GM21526 (cell line): ENCODE measurements around the gene GCAT.

Experiments
- ATAC-seq: cut with Tn5 transposase; IDR thresholded peaks from one replicate; pipeline ENCODE4 v1.9.1; 2021; ENCODE audit warnings: moderate library complexity; ENCODE audit not compliant: unreplicated experiment, low FRiP score

Gene GCAT

DNA sequence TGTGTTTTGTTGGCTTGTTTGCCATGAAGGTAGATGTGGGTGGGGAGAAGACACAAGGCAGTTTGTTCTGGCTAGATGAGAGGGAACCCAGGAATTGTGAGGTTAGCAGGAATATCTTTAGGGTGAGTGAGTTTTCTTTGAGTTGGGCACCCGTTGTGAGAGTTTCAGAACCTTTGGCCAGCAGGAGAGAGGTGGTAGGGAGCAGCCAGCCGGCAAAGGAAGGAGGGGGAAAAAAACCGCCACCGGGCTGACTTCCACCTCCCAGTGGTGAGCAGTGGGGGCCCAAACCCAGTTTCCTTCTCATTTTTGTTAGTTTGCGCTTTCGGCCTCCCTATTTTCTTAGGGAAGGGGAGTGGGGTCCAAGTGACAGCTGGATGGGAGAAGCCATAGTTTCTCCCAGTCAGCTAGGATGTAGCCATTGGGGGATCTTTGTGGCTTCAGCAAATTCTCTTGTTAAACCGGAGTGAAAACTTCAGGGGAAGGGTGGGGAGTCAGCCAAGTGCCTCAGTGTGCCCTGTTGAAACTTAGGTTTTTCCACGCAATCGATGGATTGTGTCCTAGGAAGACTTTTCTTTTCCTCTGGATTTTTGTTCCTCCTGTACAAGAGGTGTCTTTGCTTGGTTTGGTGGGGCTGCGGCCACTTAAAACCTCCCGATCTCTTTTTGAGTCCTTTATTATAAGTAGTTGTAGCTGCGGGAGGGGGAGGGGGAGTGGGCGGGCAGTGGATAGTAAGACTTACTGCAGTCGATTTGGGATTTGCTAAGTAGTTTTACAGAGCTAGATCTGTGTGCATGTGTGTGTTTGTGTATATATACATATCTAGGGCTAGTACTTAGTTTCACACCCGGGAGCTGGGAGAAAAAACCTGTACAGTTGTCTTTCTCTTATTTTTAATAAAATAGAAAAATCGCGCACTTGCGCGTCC, 1.1 kb upstream of the GCAT start:
- ATAC-seq, result no peak

DNA sequence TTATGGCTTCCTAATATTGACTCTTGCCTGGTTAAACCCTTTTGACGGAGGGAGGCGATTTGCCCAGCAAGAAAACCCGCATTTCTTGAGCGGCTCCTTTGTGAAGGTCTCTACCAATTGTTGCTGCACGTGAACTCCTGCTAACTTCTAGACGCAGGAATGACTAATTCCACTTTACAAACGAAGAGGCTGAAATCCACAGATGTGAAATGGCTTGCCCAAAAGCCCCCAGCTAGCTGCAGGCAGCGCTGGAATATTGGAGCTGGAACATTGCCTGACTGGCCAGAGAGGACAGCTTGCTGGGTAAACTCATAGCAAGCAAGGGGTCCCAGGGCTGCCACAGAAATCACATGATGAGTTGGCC, 542 bp downstream of the GCAT start:
- no peak for ATAC-seq

DNA sequence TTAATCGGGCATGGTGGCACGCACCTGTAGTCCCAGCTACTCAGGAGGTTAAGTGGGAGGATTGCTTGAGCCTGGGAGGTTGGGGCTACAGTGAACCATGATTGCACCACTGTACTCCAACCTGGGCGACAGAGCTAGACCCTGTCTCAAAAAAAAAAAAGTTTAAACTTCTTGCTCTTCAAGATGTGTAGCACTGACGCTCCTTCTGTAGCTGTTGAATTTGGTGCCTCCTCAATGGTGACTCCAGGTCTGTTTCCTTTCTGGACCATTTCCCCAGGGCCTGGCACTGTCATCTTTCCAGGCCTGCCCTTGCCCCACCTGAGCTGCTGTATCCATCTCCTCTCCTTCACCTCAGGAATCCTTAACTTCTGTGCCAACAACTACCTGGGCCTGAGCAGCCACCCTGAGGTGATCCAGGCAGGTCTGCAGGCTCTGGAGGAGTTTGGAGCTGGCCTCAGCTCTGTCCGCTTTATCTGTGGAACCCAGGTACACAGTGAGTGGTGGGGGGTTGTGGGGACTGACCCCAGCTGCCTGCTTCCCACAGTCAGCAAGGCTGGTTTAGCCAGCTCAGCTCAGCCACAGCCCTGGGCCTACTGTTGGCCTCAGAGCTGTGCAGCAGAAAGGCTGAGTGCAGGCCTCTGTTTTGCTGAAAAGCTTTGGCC, 2.1 kb downstream of the GCAT start:
- ATAC-seq, result no peak

DNA sequence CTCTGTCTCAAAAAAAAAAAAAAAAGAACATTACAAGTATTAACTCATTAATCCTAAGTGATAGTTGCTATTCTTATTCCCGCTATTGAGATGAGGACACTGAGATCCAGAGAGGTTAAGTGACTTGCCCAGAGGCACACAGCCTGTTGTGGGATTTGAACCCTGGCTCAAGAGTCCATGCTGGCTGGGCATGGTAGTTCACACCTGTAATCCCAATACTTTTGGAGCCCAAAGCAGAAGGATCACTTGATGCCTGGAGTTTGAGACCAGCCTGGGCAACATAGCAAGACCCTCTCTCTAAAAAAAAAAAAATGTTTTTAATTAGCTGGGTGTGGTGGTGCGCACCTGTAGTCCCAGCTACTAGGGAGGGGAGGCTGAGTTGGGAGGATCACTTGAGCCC, 4.1 kb downstream of the GCAT start:
- no peak for ATAC-seq

DNA sequence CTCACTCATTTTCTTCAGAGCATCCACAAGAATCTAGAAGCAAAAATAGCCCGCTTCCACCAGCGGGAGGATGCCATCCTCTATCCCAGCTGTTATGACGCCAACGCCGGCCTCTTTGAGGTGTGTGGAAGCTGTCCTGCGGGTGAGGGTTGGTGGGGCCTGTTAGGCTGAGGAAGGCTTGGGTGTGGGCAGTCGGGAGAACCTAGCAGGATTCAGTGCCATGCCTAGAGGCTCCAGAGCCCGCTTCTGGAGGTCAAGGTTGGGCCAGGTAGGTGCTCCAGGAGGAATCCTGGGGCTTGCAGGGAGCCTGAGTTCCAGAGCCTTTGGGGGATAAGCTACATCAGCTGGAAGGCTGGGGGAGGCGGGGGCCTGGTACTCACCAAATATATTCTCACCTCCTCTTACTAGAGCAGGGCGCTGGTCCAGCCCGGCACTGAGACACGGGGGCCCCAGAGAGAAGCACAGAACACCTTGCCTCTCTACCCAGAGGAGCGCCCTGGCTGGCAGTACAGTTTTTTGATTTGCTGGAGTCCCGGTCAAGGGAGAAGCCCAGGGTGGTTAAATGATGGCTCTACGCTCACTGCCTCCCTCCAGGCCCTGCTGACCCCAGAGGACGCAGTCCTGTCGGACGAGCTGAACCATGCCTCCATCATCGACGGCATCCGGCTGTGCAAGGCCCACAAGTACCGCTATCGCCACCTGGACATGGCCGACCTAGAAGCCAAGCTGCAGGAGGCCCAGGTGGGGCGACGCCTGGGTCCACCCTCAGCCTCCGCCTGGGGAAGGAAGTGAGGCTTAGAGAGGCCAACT, 5.3 kb downstream of the GCAT start:
- no peak for ATAC-seq

DNA sequence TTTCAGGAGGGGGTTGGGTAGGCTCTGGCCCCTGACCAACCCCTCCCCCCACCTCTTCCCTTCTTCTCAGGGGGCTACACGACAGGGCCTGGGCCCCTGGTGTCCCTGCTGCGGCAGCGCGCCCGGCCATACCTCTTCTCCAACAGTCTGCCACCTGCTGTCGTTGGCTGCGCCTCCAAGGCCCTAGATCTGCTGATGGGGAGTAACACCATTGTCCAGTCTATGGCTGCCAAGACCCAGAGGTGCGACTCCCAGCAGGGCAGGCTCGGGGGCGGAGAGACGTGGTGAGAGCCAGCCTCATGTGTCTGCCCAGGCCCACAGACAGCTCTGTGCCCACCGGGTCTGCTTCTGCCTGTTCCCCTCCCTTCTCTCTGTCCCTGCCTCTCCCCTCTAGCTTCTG, 7.9 kb downstream of the GCAT start:
- no peak for ATAC-seq

DNA sequence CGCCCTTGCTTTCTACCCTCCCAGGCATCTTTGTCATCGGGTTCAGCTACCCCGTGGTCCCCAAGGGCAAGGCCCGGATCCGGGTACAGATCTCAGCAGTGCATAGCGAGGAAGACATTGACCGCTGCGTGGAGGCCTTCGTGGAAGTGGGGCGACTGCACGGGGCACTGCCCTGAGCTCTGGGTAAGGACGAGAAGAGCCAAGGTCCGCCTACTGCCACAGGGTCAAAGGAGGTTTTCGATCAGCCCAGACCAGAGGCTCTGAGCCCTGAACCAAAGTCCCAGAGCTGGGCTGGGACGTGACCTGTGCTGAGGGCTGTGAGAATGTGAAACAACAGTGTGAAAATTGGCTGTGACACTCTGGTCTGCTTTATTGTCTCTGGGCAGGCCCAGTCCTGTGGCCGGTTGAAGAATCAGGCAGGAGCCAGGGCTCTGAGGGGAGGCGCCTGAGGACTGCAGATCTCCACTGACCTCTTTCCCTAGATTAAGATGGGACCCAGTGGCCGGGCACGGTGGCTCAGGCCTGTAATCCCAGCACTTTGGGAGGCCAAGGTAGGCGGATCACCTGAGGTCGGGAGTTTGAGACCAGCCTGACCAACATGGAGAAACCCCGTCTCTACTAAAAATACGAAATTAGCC, 8.9 kb downstream of the GCAT start:
- no peak for ATAC-seq

DNA sequence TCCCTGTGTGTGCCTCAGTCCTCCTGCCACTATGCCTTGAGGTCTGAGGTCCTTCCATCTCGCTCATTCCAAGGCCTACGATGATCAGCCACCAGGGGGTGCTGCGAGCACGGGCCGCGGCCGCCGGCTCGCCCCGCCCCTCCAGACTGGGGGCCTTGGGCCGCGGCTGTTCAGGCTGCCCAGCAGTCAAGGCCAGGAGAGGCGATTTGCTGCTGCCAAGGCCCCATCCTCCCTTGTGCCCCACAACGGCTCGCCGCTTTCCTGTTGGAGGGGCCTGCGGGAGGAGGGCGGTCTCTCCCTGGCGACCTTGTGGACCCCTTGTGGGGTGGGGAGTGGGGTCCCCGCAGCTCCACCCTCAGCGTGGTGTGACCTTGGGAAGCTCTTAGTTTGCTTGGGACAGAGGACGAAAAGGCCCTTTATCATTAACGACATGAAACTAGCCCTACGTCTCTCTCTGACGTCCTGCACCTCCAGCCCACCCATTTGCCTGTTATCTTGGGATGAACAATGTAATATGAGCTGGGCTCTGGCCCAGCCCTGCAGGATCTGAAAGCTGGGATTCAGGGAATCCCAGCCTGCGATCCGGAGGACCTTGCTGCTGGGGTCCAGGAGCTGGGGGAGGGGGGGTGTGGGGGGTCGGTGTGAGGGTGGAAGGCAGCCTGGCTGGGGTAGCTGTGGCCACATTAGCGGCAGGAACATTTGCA, 10.1 kb downstream of the GCAT start:
- no peak for ATAC-seq

DNA sequence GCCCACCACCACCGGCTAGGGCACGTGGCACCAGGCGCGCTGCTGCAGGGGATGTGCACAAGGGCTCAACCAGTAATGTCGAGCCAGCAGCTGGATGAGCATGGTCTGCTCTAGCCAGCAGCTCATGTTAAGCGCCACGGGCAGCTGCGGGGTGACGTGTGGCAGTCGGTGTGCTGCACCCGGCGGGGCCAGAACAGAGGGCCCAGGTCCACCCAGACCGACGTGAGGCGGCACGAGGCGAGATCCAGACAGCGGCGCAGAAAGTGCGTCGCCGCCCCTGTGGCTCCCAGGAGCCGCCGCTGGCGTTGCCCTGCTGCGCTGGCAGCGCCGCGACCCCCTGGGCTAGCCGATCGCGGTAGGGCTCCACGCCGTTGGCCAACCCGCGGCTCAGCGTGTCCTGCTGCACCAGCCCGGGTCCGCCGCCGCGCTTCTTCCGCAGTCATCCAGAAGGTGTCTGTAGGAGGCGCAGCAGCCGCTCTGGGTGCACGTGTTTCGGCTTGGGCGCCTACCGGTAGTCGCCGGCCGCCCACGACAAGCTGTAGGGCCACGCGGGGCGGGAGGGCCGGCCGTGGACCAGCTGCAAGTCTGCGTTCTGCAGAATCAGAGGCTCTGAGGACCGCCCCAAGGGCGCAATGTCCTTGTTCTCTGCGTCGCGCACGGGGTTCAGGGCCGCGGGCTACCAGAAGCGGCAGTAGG, 10.8 kb downstream of the GCAT start:
- no peak for ATAC-seq

DNA sequence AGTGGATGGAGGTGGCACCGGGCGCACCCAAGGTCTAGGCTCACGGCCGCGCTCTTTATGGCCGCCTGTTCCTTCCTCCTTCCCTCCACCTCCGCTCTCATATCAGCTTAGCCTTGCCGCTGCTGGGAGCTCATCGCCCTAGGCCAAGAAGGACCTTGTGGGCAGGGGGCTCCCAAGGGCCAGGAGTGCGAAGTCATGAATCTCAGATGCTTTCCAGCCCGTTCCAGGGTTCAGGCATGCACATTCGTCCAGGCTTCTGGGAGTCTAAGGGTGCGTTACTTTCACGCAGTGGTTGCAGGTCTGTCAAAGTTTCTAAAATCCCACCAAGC, 11.3 kb downstream of the GCAT start:
- no peak for ATAC-seq

DNA sequence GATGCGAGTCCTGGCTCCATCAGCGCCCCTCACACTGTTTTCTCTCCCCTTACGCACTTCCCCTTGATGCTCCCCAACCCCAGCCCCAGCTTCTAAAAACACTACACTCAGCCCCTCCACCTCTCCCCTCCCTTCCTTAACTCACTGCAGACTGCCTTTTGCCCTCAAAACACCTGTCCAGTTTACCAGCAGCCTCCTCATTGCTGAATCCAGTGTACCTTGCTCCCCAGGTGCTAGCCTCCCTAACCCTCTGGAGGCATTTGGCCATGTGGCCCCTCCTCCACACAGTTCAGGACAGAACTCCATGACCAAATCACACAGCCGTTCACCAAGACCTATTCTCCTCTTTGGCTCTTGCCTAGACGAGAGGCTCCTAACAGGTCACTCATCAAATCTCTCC, 12.6 kb downstream of the GCAT start:
- no peak for ATAC-seq

DNA sequence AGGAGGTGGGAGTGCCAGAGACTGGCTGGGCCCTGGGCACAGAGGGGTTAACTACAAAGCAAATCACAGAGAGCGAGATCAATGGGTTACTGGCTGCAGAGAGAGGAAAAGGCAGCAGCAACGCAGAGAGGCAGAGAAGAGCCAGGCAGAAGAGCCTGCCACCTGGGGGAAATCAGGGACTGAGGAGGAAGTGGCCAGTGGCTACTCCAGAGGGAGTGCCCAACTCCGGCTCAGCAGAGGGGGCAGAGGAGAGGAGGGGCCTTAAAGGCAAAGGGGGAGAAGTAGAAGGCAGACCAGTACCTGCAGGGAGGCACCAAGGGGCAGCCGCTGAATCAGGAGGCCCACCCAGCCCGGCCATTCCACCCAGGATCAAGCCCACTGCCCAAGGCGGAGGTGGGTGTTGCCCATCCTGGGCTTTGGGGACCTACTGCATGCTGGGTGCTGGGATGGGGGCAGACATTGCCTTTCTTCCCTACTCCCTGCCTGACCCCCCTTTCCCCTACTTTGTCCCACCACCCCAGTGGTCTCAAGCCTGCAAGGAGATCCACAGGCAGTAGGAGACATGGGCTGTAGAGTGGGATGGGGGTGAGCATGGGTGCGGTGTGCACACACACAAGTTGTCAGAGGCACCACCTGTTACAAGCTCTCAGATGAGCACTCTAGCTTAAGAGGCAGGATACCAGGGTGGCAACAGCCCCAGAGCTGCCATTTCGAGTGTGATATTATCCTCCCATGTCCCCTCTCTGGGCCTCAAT, 14.5 kb downstream of the GCAT start:
- no peak for ATAC-seq

DNA sequence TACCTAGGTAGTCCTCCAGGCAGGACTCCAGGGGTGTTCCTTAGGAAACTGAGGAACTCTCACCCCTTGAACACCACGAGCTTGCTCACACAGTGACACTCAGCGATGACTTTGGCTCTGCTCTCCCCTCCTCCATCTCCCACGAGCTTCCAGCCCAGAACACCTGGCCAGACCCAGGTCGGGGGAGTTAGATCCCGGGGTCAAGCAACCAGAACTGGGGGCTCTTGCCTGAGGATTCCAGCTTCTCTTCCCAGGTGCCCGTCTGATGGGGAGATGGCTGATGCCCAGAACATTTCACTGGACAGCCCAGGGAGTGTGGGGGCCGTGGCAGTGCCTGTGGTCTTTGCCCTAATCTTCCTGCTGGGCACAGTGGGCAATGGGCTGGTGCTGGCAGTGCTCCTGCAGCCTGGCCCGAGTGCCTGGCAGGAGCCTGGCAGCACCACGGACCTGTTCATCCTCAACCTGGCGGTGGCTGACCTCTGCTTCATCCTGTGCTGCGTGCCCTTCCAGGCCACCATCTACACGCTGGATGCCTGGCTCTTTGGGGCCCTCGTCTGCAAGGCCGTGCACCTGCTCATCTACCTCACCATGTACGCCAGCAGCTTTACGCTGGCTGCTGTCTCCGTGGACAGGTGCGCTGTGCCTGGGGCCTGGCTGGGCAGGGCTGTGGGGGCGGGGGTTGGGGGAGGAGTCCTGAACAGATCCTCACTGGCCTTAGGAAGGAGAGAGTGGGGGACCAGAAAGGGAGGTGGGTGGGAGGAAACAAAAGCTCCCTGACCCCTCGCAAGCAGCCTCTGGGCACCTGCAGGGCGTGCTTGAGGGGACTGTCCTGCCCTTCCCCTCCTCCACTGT, 15.6 kb downstream of the GCAT start, which contains the start of gene GALR3:
TSS of gene GALR3 (plus strand) at position 249 of the 852 bp plus-strand sequence. CDS start at position 274, 25 bp downstream.
- ATAC-seq, result no peak

DNA sequence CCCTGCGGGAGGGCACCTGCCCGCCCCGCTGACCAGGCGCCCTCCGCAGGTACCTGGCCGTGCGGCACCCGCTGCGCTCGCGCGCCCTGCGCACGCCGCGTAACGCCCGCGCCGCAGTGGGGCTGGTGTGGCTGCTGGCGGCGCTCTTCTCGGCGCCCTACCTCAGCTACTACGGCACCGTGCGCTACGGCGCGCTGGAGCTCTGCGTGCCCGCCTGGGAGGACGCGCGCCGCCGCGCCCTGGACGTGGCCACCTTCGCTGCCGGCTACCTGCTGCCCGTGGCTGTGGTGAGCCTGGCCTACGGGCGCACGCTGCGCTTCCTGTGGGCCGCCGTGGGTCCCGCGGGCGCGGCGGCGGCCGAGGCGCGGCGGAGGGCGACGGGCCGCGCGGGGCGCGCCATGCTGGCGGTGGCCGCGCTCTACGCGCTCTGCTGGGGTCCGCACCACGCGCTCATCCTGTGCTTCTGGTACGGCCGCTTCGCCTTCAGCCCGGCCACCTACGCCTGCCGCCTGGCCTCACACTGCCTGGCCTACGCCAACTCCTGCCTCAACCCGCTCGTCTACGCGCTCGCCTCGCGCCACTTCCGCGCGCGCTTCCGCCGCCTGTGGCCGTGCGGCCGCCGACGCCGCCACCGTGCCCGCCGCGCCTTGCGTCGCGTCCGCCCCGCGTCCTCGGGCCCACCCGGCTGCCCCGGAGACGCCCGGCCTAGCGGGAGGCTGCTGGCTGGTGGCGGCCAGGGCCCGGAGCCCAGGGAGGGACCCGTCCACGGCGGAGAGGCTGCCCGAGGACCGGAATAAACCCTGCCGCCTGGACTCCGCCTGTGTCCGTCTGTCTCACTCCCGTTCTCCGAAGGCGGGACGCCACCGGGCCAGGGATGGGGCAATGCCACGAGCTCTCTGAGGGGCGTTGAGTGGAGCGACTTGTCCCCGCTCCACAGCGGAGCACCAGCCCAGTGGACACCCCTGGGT, 17.2 kb downstream of the GCAT start:
- ATAC-seq, result no peak

DNA sequence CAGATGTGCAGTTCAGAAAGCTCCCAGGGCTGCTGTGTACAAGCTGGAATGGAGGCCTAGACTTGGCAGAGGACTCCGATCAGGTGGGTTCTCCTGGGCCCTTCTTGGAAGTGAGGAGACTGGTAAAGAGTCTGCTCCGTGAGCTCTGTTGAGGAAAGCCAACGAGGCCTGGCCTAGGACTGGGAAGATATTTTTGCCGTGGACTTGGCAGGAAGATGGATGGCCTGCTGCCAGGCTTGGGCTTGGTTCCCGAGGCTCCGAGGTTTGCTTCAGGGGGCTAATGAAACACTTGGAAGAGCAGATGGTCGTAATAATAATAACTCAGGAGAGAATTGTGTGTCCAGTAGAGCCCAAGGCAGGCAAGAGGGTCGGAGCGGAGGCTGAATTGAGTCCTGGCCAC, 19.3 kb downstream of the GCAT start:
- no peak for ATAC-seq

DNA sequence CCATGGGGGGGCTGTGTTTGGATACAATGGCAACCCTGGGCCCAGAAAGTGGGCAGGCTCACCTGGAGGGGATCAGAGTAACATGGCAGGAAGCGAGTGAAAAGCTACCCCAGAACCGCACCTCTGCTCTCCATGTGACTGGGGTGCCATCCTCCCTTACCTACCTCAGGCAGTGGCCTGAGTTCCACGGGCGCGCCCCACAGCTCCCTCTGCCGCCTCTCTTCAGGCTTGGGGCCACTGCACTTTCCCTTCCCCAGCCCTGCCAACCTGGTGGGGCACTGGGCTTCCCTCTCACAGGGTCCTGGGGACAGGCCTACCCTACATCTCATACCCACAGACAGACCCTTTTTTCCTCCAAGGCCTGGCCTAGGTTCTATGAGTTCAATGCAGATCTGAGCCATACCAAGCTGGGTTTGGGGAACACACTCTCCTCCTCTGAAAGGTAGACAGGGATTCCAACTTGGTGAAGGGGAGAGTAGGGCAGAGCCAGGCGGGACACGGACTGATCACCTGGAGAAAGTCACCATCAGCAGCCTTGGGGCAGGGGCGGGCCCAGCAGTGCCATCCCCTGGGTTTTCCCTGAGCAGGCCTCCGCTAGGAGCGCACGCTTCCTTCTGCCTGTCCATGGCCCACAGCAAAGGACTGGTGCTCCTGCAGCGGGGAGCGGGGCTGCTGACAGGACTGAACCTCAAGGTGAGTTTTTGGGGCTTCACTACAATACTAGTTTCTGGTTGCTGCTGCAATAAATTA, 22.5 kb downstream of the GCAT start:
- ATAC-seq, result no peak
